Uterus (tissue), 2 donors: Measurements from ENCODE around the gene C16orf92.

ENCODE experiments used
- CTCF ChIP-seq, 4 experiments: fragments of 200-600 bp in 2 of 4; fragments of 450-650 bp in 2 of 4; sonication (generic) in 2 of 4; IDR thresholded peaks; one replicate each; pipeline ENCODE4 v1.5.1; 2016 to 2019; ENCODE audit warnings: antibody characterized with exemption in 4 of 4, mild to moderate bottlenecking in 2 of 4, moderate library complexity in 1 of 4
- POLR2A ChIP-seq, 2 donors: fragments of 450-650 bp; IDR thresholded peaks; one replicate each; pipeline ENCODE4 v1.6.1; 2016; ENCODE audit warnings: antibody characterized with exemption in 2 of 2, mild to moderate bottlenecking in 1 of 2, moderate library complexity in 1 of 2

GRCh38 chr16:29995324-29995910 lies 27.6 kb upstream of the C16orf92 start, which contains the start of gene HIRIP3:
- TF ChIP-seq CTCF (IDR thresholded peaks at IDR 0.05) (peak in 1 of 4 experiments; percentile 5), POLR2A (IDR thresholded peaks at IDR 0.05) (no peak)
